Hematopoietic multipotent progenitor cell treated with erythropoietin and hydrocortisone succinate and interleukin-3 and kit ligand, for 6 days (in vitro differentiated cells): ENCODE data around the gene PLA1A.
A peak's percentile ranks its signal among the peaks of the same experiment; 100 is the strongest.
"Not testable (repeated sequence)": the region's sequence is repeated elsewhere in the genome, so short reads cannot be mapped to it uniquely, and the experiment has no call there.

ENCODE experiments used
- DNase-seq: peaks from one replicate; pipeline ENCODE4 v3.0.0-alpha.2; 2015

PLA1A gene

DNA sequence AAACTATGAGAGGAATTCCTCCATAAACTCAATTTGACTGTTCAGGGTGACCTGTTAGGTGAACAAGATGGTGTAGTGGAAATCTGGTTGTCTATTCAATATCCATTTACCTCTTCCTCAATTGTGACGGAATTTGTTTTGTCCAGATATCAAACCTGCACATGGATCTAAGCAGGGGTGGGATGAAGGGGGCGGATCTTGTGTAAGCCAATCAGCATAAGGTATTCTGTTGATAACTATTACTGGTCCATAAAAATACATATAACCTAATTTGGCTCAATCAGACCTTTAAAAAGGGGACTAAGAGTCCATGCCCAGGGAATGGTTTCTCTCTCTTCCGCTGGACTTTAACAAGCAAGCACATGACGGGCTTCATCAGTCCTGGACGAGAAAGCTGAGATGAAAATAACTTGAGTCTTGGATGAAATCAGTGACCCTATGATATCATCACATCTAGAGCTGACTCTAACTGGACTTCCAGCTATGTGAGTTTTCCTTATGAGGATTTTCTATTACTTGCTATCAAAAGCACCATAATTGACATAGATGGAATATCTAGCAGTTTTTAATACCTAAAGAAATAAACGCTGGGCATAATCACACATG is 68.4 kb downstream of the PLA1A start:
- no peak for DNase-seq

DNA sequence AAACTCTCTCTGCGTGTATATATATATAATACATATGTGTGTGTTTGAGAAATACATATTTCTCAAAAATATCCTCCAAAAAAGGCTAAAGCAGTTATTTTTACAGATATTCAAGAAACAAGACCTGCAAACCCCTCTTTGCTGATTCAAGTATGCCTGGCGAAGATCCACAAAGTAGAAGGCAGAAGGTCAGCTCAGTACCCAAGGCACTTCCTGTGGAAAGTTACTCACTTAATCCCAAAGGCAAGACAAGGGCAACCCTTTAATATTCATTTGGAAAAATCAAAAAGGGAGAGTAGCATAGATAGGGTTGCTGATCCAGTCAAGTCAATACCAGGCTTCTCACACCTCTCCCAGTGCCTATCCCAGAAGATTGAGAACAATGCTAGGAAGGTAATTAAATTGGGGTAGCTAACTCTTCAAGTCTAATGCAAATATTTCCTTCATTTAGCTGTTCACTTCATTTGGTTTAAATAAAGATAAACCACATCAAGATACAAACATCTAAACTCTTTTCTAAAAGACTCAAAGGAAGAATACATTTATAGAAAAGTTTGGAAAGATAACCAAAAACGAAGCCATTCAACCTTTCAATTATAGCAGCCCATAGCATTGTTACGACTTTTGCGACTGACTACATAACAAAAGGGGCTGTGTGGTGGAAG is 72.4 kb downstream of the PLA1A start:
- DNase-seq = no peak

DNA sequence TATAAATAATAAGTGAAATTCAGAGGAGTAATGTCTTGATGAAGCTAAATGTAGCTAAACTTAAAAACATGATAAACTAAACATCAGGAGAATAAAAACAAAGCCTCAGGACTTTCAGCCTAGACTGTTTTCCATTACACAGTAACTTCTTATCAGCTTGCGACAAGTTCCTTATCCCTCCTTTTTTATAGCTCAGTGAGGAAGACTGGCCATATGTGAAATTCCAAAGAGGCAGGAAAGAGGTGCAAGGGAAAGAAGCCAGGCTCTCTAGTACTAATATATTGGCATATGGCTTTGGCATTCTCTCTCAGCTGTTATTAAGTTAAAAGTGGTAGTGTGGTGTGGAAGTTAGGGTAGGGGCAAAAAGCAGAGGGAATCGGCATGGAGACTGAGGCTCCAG is 75.1 kb downstream of the PLA1A start:
- DNase-seq = no peak

DNA sequence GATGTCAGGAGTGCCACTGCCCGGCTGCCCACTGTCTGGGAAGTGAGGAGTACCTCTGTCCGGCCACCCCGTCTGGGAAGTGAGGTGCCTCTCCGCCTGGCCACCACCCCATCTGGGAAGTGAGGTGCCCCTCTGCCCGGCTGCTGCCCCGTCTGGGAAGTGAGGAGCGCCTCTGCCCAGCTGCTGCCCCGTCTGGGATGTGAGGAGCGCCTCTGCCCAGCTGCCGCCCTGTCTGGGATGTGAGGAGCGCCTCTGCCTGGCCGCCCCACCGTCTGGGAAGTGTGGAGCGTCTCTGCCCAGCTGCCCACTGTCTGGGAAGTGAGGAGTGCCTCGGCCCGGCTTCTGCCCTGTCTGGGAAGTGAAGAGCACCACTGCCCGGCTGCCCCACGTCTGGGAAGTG is 76.2 kb downstream of the PLA1A start:
- DNase-seq = no peak

DNA sequence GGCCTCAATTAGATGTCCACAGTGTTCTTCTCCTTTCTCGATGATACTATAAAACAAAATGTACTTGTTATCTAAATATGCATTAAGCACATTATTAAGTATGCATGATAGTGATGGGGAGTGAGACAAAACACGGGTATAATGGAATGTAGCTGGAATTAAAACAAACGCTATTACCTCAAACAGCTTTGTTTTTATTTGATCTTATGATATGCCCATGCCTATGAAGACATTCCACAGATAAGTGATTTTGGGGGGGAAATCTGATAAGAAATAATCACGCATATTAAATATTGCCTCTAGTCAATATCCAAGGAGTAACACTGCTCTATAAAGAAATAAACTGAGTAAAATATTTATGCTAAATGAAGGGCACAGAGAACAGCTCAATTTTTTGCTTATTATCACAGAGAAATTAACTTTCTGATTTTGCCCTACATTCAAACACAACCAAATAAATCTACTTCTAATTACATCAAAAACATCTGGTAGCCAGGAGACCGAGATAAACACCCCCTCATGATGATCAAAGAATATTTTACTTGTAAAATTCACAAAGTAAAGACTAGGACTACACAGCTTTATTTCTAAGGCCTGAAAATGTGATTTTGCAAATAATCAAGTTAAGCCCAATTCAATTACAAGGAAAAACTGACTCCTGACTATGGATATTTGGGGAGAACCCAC is 77.6 kb downstream of the PLA1A start:
- DNase-seq = no peak

DNA sequence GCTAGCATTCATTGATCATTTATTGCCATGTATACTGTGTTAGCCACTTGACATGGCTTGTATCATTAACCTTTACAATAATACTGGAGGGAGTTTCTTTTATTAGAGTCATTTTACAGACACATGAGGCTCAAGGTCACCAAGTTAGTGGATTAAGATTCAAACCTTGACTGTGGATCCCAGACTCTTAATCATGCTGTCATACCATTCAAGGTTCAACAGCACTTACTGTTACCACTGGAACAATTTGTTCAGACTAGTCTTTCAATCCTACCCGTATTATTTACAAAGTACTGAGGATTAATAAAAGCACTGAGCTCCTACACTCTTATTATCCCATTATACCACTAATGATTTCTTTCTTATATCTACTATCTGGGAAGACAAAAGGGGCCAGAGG is 78.3 kb downstream of the PLA1A start:
- no peak for DNase-seq

DNA sequence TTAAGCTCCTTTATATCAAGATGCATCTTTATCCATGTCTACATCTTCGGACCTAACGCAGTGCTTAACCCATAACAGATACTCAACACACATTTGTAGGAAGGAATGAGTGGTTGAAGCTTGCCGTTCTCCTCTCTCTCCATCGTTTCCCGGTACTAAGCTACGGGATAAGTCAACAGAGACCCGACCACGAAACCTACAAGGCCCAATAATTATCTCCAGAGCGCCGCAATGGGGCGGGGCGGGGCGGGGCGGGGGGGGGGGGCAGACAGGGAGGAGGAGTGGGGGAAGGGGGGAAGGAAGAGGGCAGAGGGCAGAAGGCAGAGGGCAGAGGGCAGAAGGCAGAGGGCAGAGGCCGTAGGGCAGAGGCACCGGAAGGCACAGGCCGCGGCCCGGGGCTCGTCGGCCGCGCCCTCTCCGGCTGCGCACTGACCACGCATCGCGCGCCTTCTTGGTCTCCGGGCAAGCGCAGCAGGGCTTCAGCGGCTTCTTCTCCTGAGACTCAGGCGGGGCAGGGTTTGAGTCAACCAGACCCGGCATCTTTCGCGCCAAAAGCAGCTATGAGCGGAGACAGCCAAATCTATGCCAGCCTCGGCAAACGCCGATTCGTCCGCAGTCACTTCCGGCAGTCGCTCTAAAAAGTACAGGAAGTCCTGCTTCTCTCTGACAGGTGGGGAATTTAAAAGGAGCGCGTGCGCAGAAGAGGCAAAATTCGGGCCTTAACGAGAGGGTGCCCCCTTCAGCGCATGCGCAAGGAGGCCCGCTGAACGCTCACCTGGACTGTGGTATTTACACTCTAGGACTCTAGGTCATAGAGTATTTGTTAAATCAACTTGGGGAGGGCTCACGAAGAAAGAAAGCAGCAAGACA is 79.3 kb downstream of the PLA1A start, which contains the start of gene COX17:
Gene COX17, minus strand, starts transcription at position 636 of the 870 bp plus-strand sequence. Its CDS starts 96 bp downstream, at position 540.
- peak; percentile 99 for DNase-seq

DNA sequence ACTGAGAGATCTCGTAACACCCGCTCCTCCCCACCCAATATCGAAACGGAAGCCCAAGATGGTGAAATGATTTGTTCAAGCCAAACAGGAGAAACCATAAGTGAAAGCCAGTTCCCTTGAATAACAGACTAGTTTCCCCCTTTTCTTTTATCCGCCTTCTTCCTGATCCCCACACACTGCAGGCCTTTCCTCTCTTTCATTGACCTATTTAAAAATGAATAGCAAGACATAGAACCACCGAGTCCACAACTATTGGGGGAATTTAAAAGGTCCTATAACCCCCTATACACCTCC is 79.9 kb downstream of the PLA1A start:
- DNase-seq = no peak

DNA sequence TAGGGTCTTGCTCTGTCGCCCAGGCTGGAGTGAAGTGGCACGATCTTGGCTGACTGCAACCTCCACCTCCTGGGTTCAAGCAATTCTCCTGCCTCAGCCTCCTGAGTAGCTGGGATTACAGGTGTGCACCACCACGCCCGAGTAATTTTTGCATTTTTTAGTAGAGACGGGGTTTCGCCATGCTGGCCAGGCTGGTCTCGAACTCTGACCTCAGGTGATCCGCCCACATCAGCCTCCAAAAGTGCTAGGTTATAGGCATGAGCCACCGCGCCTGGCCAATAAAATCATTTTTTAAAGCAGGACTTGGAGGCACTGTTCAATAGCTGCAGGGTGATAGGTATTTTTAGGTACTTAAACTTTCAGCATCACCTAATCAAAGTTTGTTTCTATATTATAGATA is 80.5 kb downstream of the PLA1A start:
- DNase-seq = not testable (repeated sequence)
